ENCODE data around the gene RGS11.

DNA sequence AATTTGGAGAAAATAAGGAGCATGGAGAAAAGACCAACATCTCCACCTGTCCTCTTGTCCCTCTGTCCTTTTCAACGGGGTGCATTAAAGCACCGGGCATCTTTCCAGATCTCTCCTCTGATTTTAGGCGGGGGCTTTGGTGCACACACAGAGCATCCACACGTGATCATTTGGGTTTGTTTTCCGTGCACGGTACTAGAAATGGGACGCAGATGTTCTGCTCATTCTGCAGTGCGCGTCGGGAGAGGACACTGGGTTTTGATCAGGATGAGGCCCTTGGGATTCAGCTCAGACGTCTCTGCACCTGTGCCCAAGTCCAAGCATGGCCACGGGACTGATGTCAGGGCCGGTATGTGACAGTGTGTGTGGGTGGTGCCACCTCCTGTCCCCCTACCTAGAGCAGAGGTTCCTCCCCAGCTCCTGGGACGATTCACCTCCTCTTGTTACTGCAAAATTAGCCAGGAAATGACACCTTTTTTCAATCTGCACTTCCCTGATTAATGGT, 39.1 kb upstream of the RGS11 start:
- TF ChIP-seq, protein P1, sequence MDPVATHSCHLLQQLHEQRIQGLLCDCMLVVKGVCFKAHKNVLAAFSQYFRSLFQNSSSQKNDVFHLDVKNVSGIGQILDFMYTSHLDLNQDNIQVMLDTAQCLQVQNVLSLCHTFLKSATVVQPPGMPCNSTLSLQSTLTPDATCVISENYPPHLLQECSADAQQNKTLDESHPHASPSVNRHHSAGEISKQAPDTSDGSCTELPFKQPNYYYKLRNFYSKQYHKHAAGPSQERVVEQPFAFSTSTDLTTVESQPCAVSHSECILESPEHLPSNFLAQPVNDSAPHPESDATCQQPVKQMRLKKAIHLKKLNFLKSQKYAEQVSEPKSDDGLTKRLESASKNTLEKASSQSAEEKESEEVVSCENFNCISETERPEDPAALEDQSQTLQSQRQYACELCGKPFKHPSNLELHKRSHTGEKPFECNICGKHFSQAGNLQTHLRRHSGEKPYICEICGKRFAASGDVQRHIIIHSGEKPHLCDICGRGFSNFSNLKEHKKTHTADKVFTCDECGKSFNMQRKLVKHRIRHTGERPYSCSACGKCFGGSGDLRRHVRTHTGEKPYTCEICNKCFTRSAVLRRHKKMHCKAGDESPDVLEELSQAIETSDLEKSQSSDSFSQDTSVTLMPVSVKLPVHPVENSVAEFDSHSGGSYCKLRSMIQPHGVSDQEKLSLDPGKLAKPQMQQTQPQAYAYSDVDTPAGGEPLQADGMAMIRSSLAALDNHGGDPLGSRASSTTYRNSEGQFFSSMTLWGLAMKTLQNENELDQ (CRISPR knock-in tag; IDR thresholded peaks at IDR 0.05; ENCODE audit: borderline replicate concordance), result no peak
- TF ChIP-seq, protein P2, sequence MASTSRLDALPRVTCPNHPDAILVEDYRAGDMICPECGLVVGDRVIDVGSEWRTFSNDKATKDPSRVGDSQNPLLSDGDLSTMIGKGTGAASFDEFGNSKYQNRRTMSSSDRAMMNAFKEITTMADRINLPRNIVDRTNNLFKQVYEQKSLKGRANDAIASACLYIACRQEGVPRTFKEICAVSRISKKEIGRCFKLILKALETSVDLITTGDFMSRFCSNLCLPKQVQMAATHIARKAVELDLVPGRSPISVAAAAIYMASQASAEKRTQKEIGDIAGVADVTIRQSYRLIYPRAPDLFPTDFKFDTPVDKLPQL (IDR thresholded peaks at IDR 0.05; ENCODE audit: extremely low read depth, insufficient read length), result no peak
- TF ChIP-seq, protein P3, sequence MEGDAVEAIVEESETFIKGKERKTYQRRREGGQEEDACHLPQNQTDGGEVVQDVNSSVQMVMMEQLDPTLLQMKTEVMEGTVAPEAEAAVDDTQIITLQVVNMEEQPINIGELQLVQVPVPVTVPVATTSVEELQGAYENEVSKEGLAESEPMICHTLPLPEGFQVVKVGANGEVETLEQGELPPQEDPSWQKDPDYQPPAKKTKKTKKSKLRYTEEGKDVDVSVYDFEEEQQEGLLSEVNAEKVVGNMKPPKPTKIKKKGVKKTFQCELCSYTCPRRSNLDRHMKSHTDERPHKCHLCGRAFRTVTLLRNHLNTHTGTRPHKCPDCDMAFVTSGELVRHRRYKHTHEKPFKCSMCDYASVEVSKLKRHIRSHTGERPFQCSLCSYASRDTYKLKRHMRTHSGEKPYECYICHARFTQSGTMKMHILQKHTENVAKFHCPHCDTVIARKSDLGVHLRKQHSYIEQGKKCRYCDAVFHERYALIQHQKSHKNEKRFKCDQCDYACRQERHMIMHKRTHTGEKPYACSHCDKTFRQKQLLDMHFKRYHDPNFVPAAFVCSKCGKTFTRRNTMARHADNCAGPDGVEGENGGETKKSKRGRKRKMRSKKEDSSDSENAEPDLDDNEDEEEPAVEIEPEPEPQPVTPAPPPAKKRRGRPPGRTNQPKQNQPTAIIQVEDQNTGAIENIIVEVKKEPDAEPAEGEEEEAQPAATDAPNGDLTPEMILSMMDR (IDR thresholded peaks at IDR 0.05 in 2 of 3, conservative IDR thresholded peaks at IDR 0.05 in 1 of 3; ENCODE audit: insufficient read depth in 2 of 3, low read depth in 1 of 3, low read length in 3 of 3), result no peak
- no peak for TF ChIP-seq ZNF134 (CRISPR knock-in tag; conservative IDR thresholded peaks at IDR 0.05)
- no peak for TF ChIP-seq LARP7 (IDR thresholded peaks at IDR 0.05)
- no peak for TF ChIP-seq BHLHE40 (IDR thresholded peaks at IDR 0.05; ENCODE audit: low read length)
- TF ChIP-seq KHSRP (IDR thresholded peaks at IDR 0.05), result no peak
- TF ChIP-seq SIRT6 (IDR thresholded peaks at IDR 0.05; ENCODE audit: low read depth, low read length), result no peak
- no peak for TF ChIP-seq EP300 (IDR thresholded peaks at IDR 0.05; ENCODE audit: low read length)
